PC-9 (cell line): ENCODE measurements around the gene OR2J3. TPM values are rescaled to one million over a fixed set of nuclear protein-coding genes. Genes with fewer than 3 reads are reported as not detected.

Experiments
- Bru-seq: library from RNA; stranded (reverse); fragments of 400-500 nt; gene quantifications from one replicate; lab custom pipeline; 2021; lab: Mats Ljungman, UMichigan
- BruChase-seq, 2 experiments: library from RNA; stranded (reverse); fragments of 400-500 nt; gene quantifications; one replicate each; lab custom pipeline; 2021; lab: Mats Ljungman, UMichigan
- BruUV-seq: library from RNA; stranded (reverse); fragments of 400-500 nt; replicated peaks from 2 replicates; lab custom pipeline; 2021; lab: Mats Ljungman, UMichigan
- CTCF ChIA-PET: fragments of 300-600 bp; sonication (Branson Sonifier 250); formaldehyde crosslinking; loops from one replicate; lab custom pipeline; 2022; ENCODE audit warnings: antibody characterized with exemption; lab: Charles Lee
- POLR2A ChIA-PET: fragments of 300-600 bp; sonication (Branson Sonifier 250); formaldehyde crosslinking; loops from one replicate; lab custom pipeline; 2022; ENCODE audit warnings: antibody characterized with exemption; ENCODE audit not compliant: unreplicated experiment; lab: Charles Lee
- DNase-seq, 2 experiments: peaks; one replicate each; pipeline versions ENCODE4 v3.0.0 to v3.0.0-alpha.2; 2015 to 2022; ENCODE audit warnings: mixed read lengths in 1 of 2
- H2AFZ ChIP-seq: fragments of 200-600 bp; sonication (generic); 2 replicates; pipeline ENCODE4 v1.8.1; 2017; ENCODE audit warnings: antibody characterized with exemption
- H3F3A ChIP-seq: fragments of 200-600 bp; sonication (generic); 2 replicates; pipeline ENCODE4 v1.8.1; 2017; ENCODE audit warnings: antibody characterized with exemption, mild to moderate bottlenecking, low read depth; ENCODE audit not compliant: insufficient read depth
- H3K27ac ChIP-seq: fragments of 200-600 bp; sonication (generic); 2 replicates; pipeline ENCODE4 v1.6.1; 2016; ENCODE audit warnings: mixed run types
- H3K27me3 ChIP-seq: fragments of 200-600 bp; sonication (generic); 2 replicates; pipeline ENCODE4 v1.6.1; 2016; ENCODE audit warnings: low read depth, mixed run types; ENCODE audit not compliant: insufficient read depth
- H3K36me3 ChIP-seq: fragments of 200-600 bp; sonication (generic); 2 replicates; pipeline ENCODE4 v1.6.1; 2016; ENCODE audit warnings: low read depth, mixed run types
- H3K4me1 ChIP-seq: fragments of 200-600 bp; sonication (generic); replicated peaks from 2 replicates; pipeline ENCODE4 v1.6.1; 2016; ENCODE audit warnings: mixed run types; ENCODE audit not compliant: insufficient read depth
- H3K4me2 ChIP-seq: fragments of 200-600 bp; sonication (generic); 2 replicates; pipeline ENCODE4 v1.6.1; 2017; ENCODE audit warnings: mixed run types
- H3K4me3 ChIP-seq: fragments of 200-600 bp; sonication (generic); 2 replicates; pipeline ENCODE4 v1.6.1; 2016; ENCODE audit warnings: mixed run types
- H3K79me2 ChIP-seq: fragments of 200-600 bp; sonication (generic); 2 replicates; pipeline ENCODE4 v1.6.1; 2017; ENCODE audit warnings: low read depth, mixed run types
- H3K9me2 ChIP-seq: fragments of 200-600 bp; sonication (generic); 2 replicates; pipeline ENCODE4 v1.8.1; 2017; ENCODE audit warnings: mild to moderate bottlenecking; ENCODE audit not compliant: insufficient read depth
- H3K9me3 ChIP-seq: fragments of 200-600 bp; sonication (generic); 2 replicates; pipeline ENCODE4 v1.8.1; 2016; ENCODE audit warnings: low read depth; ENCODE audit not compliant: insufficient read depth
- H4K20me1 ChIP-seq: fragments of 200-600 bp; sonication (generic); 2 replicates; pipeline ENCODE4 v1.8.1; 2017; ENCODE audit not compliant: insufficient read depth
- EZH2 ChIP-seq: fragments of 200-600 bp; sonication (generic); IDR thresholded peaks from 2 replicates; pipeline ENCODE4 v1.8.0; 2017; ENCODE audit warnings: antibody characterized with exemption, low read depth
- intact Hi-C: fragments of 100-400 bp; cut with micrococcal nuclease; formaldehyde crosslinking; loops from one replicate; pipeline ENCODE4 v1.10.0; 2022; ENCODE audit not compliant: unreplicated experiment
- long read RNA-seq: library from polyadenylated mRNA; stranded (forward); transcript quantifications from one replicate; pipeline ENCODE4 v2.0.0, GENCODE V29; 2022
- total RNA-seq: library from RNA; stranded (reverse); gene quantifications from 2 replicates; pipeline ENCODE4 v1.2.3, GENCODE V29; 2021
- TF ChIP-seq, protein P1 (sequence below): fragments of 200-600 bp; sonication (generic); conservative IDR thresholded peaks from 2 replicates; pipeline ENCODE4 v1.6.1; 2017; ENCODE audit warnings: mixed run types, antibody characterized with exemption, mild to moderate bottlenecking, moderate library complexity

The OR2J3 gene
- total RNA-seq (not detected in 2 replicates), Bru-seq, nascent RNA (percentile 9 among the genes with signal in this experiment), BruChase-seq, experiment 1, labeled RNA remaining after a 2-hour chase (percentile 8 among the genes with signal in this experiment), BruChase-seq, experiment 2, labeled RNA remaining after a 6-hour chase (not detected)
- long read RNA-seq: 0 reads

DNA sequence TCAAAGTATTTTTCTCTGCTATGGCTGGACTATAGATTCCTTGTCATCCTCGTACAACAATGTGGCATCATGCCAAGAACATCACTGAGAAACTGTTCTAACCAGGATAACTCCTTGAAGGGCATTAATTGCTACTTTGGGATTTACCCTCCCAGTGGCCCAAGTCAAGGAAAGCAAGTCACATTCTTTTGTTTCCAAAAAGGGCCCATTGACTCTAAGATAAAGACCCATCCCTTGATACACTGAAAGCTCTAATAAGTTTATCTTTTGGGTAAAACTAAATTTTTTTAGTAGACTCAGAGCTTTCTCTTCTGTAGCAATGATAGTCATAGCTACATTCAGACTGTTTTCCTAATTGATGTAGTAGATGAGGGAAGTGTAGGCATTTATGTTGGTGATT is at the start of gene OR2J3:
Gene OR2J3, plus strand, starts transcription at position 301 of the 400 bp plus-strand sequence. CDS start 3,833 bp downstream, outside the sequence.
- Histone ChIP-seq H3K27ac (no peak within 1 kb of the TSS), H4K20me1 (no peaks in the 10 kb centered on the region), H3K4me1 (no peaks in the 10 kb centered on the region), H3K4me2 (no peak within 1 kb of the TSS), H3K9me2 (no peaks in the 10 kb centered on the region), H3F3A (no peaks in the 10 kb centered on the region), H3K79me2 (no peaks in the 10 kb centered on the region), H2AFZ (no peak within 1 kb of the TSS), H3K9me3 (no peaks in the 10 kb centered on the region), H3K4me3 (no peak within 1 kb of the TSS), H3K27me3 (peaks cover 18% of the 10 kb centered on the region; the same call in 1 of the 2 replicates), H3K36me3 (no peaks in the 10 kb centered on the region)
- POLR2A ChIA-PET: no interaction called here
- BruUV-seq: no TSS peak
- intact Hi-C loops: no loop called here
- DNase-seq: no peak
- TF ChIP-seq, protein P1, sequence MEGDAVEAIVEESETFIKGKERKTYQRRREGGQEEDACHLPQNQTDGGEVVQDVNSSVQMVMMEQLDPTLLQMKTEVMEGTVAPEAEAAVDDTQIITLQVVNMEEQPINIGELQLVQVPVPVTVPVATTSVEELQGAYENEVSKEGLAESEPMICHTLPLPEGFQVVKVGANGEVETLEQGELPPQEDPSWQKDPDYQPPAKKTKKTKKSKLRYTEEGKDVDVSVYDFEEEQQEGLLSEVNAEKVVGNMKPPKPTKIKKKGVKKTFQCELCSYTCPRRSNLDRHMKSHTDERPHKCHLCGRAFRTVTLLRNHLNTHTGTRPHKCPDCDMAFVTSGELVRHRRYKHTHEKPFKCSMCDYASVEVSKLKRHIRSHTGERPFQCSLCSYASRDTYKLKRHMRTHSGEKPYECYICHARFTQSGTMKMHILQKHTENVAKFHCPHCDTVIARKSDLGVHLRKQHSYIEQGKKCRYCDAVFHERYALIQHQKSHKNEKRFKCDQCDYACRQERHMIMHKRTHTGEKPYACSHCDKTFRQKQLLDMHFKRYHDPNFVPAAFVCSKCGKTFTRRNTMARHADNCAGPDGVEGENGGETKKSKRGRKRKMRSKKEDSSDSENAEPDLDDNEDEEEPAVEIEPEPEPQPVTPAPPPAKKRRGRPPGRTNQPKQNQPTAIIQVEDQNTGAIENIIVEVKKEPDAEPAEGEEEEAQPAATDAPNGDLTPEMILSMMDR: no peak
- TF ChIP-seq EZH2: no peak
- CTCF ChIA-PET: no interaction called here

DNA sequence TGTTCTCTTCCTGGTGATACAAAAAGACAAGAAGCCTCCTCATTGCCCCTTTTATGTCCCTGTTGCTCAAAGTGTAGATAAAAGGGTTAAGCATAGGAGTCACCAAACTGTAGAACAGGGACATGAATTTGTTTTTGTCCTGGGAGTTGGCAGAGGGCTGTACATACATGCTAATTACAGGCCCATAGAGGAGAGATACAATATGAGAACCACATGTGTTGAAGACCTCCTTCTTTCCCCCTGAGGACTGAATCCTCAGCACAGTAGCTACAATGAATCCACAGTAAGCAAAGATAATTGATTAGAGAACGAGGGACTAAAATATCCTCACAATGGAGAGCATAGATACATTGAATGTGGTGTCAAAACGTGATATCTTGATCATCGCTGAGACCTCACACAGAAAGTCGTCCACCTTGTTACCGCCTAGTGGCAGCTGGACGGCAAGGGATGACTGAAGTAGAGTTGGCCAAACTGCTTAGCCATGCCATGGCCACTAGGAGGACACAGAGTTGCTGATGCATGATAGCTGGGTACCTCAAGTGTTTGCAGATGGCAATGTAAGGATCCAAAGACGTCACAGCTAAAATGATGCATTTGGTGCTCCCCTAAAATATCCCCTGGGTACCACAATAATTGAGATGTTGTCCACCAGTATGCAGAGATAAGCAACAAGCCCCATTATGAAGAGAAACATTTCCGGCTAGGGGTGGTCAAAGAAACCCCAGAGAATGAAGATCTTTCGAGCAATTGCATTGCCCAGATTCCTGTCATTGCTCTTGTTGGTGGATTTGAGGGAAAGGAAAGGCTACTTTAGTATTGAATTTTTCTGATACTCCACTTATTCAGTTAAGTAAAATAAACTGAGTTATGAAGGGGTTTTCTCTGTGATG is 35.8 kb upstream of the OR2J3 start:
- Histone ChIP-seq H2AFZ (no peak overlapping the region; the same call in 1 of the 2 replicates), H3K4me1 (no peaks in the 10 kb centered on the region), H3F3A (no peaks in the 10 kb centered on the region), H3K9me3 (no peaks in the 10 kb centered on the region), H3K27me3 (peaks cover 3% of the 10 kb centered on the region; the same call in 1 of the 2 replicates), H3K79me2 (no peaks in the 10 kb centered on the region), H4K20me1 (no peaks in the 10 kb centered on the region), H3K4me2 (no peak overlapping the region), H3K36me3 (no peaks in the 10 kb centered on the region), H3K4me3 (no peak overlapping the region), H3K27ac (no peak overlapping the region), H3K9me2 (no peaks in the 10 kb centered on the region)
- DNase-seq: peak in 1 of 2 experiments; percentile 19
- BruUV-seq: no TSS peak
- TF ChIP-seq, protein P1: peak; percentile 75
- no peak for TF ChIP-seq EZH2
- ChIA-PET POLR2A (no interaction called here), CTCF (interaction anchor here (0.7 kb wide), 1 partner anchor 1535 kb away, joined by 3 read pairs; no protein-coding TSS in a partner anchor)
- intact Hi-C loops: no loop called here

DNA sequence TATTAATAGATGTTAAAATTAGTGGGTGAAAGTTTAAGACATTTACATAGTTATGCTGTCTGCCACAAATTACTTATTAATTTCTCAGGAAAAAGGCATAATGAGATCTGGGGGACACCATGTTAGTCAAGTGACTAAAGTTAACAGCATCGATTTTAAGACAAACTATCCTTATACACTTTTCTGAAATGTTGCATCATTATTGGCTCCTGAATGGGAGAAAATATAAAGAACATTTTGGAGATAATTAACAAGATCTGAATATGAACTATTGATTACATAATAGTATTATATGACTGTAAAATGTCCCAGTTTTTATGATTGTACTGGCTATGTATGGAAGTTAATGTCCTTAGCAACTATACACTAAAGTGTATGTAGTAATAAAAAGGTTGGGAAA is 28.7 kb upstream of the OR2J3 start:
- Histone ChIP-seq H3K9me2 (no peaks in the 10 kb centered on the region), H3K79me2 (no peaks in the 10 kb centered on the region), H3K4me1 (no peaks in the 10 kb centered on the region), H3K4me3 (no peak overlapping the region), H3K4me2 (no peak overlapping the region), H3K9me3 (no peaks in the 10 kb centered on the region), H3K27me3 (peaks cover 7% of the 10 kb centered on the region; the same call in 1 of the 2 replicates), H2AFZ (no peak overlapping the region), H3K27ac (no peak overlapping the region), H3F3A (no peaks in the 10 kb centered on the region), H4K20me1 (no peaks in the 10 kb centered on the region), H3K36me3 (no peaks in the 10 kb centered on the region)
- CTCF ChIA-PET: no interaction called here
- TF ChIP-seq, protein P1: no peak
- no peak for TF ChIP-seq EZH2
- DNase-seq: no peak
- intact Hi-C loops: no loop called here
- no TSS peak for BruUV-seq
- POLR2A ChIA-PET: no interaction called here
